ENCODE results near the gene GTF2H1.
"Not testable (repeated sequence)": the region's sequence is repeated elsewhere in the genome, so short reads cannot be mapped to it uniquely, and the experiment has no call there.

Gene GTF2H1

GRCh38 chr11:18319914-18320313, 2.5 kb upstream of the GTF2H1 start:
- no peak for DNase-seq (ENCODE audit: low read depth)

GRCh38 chr11:18320617-18321016, 1.8 kb upstream of the GTF2H1 start:
- DNase-seq (ENCODE audit: low read depth), result no peak

- DNase-seq (ENCODE audit: low read depth), result no peak
These were observed 794 bp upstream of the GTF2H1 start for GRCh38 chr11:18321578-18321968.

DNA sequence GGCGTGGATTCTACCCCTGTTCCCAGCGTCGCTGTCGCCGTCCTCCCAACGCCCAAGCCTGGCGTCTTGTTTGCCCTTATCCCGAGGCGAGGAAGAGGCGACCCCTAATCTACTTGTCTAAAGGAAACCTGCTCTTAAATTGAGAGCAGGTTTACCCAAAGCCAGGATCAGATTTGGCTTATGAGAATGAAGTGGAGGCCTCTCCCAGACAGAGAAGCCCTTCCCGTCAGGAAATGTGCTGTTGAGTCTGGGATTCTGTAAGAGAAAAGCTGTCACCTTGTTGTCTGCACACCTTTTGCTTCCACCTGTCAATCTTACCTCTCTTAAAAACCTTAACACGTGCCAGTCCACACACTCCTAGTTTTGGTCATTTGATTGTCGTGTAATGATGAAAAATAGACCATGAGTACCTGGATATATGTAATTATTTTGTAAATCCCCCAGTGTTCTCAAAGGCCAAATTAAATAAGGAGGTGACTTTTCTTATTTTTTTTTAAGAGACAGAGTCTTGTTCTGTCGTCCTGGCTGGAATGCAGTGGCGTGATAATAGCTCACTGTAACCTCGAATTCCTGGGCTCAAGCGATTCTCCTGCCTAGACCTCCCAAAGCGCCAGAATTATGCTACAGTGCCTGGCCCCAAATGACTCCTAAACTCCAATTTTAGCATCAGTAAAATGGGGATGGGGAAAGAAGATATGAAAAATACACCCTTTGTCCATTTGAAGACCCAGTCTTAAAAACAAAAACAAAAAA, 627 bp downstream of the GTF2H1 start:
- no peak for DNase-seq (ENCODE audit: low read depth)

DNA sequence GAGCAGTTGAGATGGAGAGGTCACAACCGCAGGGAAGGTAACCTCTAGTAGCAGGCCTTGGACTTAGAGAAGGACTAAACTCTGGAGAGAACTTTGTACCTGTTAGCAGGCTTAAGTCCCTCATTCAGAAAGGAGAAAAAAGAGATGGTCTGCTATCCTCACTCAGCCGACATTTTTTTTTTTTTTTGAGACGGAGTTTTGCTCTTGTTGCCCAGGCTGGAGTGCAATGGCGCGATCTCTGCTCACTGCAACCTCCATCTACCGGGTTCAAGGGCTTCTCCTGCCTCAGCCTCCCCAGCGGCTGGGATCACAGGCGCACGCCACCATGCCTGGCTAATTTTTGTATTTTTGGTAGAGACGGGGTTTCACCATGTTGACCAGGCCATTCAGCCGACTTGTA, 1.5 kb downstream of the GTF2H1 start:
- DNase-seq (ENCODE audit: low read depth), result not testable (repeated sequence)

DNA sequence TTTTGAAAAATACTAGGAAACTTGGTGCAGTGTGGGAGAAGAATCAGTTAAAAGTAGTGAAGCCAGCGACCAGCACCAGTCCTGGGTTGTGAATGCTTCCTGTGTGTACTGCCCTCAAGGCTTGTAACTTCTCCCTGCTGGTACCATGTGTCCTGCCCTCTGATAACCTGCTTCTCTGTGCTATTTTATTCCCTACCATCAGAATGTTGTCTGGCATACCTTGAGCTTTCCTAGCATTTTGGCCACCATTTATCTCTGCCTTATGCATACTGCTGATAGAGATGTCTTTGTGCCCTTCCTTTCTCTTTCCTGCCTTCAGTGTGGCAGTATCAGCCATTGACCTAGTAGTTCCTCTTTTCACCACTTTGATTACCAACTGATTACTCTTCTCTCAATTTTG, 2.0 kb downstream of the GTF2H1 start:
- no peak for DNase-seq (ENCODE audit: low read depth)

GRCh38 chr11:18329196-18329870, 7.0 kb downstream of the GTF2H1 start:
- DNase-seq (ENCODE audit: low read depth), result no peak

DNA sequence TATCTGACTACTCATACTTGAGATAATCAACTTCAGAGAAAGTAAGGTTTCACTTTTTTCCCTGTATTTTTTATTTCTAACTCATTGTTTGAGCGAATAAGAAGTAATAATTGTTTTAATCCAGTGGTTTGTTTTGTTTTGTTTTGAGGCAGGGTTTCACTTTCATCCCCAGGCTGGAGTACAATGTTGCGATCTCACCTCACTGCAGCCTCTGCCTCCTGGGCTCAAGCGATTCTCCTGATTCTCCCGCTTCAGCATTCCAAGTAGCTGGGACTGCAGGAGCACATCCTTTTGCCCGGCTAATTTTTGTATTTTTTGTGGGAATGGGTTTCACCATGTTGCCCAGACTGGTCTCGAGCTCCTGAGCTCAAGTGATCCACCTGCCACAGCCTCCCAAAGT, 8.6 kb downstream of the GTF2H1 start:
- no peak for DNase-seq (ENCODE audit: low read depth)

DNA sequence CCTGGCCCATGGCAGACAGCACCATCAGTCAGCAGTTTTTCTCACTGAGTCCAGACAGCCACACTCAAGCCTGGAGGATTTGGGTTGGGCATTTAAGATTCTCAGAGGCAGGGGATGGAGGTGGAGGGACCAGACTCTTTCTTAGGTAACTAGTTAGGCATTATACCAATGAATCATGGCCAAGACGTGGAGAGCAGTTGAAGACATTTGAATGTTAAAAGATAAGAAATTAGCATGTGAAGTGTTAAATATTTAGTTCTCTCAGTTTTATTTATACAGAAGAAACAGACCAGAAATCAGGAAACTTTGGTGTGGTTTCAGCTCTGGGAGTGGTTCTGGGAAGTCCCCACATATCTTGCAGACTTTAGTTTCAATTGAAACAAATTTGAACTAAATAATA, 9.9 kb downstream of the GTF2H1 start:
- DNase-seq (ENCODE audit: low read depth), result no peak

DNA sequence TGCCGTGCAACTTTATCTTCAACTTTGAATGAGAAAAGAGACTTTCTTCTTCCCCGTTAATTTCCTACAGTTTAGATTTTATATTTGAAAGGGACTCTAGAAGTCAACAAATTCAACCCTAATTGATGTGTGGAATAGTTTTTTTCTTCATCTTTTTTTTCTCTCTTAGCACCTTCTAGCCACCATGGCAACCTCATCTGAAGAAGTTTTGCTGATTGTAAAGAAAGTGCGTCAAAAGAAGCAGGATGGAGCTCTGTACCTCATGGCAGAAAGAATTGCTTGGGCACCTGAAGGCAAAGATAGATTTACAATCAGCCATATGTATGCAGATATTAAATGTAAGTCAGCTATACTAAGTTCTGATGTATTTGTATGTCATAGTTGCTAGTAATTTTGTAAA, 10.5 kb downstream of the GTF2H1 start:
- DNase-seq (ENCODE audit: low read depth), result no peak

- DNase-seq (ENCODE audit: low read depth), result no peak
These were observed 25.2 kb downstream of the GTF2H1 start for GRCh38 chr11:18347471-18348125.

- DNase-seq (ENCODE audit: low read depth), result no peak
These were observed 30.2 kb downstream of the GTF2H1 start for GRCh38 chr11:18352581-18352980.

DNA sequence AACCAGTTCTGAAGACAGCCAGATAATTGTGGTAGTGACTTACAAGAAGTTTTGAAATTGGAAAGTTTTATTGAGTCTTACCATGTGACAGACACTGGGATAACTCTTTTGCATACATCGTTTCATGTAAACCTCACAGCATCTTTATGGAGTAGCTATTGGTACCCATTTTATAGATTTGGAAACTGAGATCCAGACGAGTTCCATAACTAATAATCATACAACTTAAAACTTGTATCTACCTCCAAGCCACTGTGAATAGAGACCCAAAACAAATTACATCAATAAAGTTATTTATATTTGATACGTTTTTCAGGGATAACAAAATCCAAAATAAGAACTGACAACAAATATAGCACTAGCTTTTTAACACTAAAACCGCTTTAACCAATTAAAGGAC, 36.3 kb downstream of the GTF2H1 start:
- DNase-seq (ENCODE audit: low read depth), result no peak

GRCh38 chr11:18361154-18361553, 38.8 kb downstream of the GTF2H1 start:
- no peak for DNase-seq (ENCODE audit: low read depth)

GRCh38 chr11:18364495-18365073, 42.2 kb downstream of the GTF2H1 start:
- DNase-seq (ENCODE audit: low read depth), result no peak

DNA sequence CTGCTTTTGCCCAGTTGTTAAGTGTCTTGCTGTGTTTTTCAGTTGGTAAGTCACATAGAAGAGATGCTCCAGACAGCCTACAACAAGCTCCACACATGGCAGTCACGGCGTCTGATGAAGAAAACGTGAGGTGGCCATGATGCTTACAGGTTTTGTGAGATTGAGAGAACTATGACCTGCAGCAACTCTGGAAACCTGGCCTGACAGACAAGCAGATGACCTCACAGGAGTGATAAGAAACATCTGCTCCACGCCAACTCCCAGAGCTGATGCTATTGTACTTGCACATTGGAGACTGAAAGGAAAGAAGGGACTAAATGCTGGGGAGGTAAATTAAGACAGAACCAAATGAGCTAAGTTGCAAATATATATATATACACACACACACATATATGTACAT, 43.4 kb downstream of the GTF2H1 start:
- DNase-seq (ENCODE audit: low read depth), result no peak

- no peak for DNase-seq (ENCODE audit: low read depth)
These were observed 43.9 kb downstream of the GTF2H1 start for GRCh38 chr11:18366286-18366685.

DNA sequence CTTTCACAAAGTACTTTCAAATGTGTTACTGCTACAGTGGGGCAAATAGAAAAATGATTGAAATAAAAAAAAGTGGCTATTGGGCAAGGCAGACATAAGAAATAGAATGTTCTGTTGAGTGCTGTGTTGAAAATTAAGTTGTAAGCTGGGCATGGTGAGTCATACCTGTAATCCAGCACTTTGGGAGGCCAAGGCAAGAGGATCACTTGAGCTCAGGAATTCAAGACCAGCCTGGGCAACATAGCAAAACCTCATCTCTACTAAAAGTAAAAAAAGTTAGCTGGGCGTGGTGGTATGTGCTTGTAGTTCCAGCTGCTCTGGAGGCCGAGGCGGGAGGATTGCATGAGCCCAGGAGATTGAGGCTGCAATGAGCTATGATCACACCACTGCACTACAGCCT, 45.1 kb downstream of the GTF2H1 start:
- DNase-seq (ENCODE audit: low read depth), result no peak

DNA sequence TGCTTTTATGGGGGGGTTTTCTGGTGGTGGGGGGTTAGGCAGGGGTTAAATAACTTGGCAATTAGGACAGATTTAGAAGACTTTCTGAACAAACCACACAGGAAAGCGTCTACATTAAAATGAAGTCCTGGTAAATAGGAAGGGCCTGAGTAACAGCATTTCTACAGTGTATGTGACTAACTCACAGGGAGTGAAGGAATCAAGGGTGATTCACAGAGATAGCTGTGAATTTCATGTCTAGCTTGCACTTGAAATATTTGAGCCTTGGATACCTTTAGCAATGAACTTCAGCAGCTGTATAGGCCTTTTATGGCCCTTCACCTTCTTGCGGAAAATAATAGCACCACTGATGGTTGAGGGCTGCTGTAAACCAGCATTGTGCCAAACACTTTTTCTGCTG, 45.9 kb downstream of the GTF2H1 start:
- DNase-seq (ENCODE audit: low read depth), result no peak

DNA sequence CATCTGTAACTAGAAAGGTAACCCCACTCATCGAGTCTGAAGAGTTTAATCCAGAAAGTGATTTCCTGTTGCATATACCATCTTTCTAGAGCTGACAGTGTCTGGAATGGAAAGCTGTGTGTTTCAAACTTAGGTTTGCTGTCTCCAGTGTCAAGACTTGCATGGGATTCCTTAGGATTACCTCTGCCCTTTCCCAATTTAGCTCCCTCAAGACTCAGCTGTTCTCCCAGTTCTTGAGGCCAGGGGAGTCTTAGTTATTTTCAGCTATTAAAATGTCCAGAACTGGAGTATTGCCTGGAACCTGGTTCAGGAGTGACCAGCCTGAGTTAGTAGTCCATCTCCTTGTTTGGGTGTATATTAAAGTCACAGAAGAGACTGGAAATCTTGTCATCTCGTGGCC, 47.0 kb downstream of the GTF2H1 start:
- DNase-seq (ENCODE audit: low read depth), result no peak

GRCh38 chr11:18371279-18371678, 48.9 kb downstream of the GTF2H1 start:
- no peak for DNase-seq (ENCODE audit: low read depth)

GRCh38 chr11:18372201-18372600, 49.8 kb downstream of the GTF2H1 start:
- no peak for DNase-seq (ENCODE audit: low read depth)

- DNase-seq (ENCODE audit: low read depth), result no peak
These were observed 52.6 kb downstream of the GTF2H1 start for GRCh38 chr11:18374956-18375355.
